ENCODE results near the gene ATP6V1A.

The ATP6V1A gene

DNA sequence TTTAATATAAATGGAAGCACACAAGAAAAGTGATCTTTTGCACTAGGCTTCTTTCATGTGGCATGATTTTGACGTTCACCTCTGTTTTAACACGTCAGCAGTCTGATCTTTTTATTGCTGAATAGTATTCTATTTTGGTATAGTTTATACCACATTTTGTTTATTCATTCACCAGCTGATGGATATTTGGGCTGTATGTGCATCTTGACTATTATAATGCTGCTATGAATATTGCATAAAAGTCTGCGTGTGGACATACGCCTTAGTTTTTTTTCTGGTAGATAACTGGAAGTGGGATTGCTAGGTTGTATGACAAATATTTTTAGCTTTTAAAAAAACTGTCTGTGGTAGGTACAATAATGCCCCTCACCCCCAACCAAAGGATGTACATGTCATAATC lies 15.1 kb upstream of the ATP6V1A start:
- TF ChIP-seq, protein P1, sequence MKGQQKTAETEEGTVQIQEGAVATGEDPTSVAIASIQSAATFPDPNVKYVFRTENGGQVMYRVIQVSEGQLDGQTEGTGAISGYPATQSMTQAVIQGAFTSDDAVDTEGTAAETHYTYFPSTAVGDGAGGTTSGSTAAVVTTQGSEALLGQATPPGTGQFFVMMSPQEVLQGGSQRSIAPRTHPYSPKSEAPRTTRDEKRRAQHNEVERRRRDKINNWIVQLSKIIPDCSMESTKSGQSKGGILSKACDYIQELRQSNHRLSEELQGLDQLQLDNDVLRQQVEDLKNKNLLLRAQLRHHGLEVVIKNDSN (IDR thresholded peaks at IDR 0.05), result no peak
- TF ChIP-seq CEBPB (IDR thresholded peaks at IDR 0.05) (no peak), TCF12 (IDR thresholded peaks at IDR 0.05; ENCODE audit: low read depth) (no peak), TEAD4 (IDR thresholded peaks at IDR 0.05) (no peak), RAD21 (IDR thresholded peaks at IDR 0.05; ENCODE audit: low read depth) (no peak), YY1 (IDR thresholded peaks at IDR 0.05; ENCODE audit: low read depth) (no peak), FOXM1 (IDR thresholded peaks at IDR 0.05; ENCODE audit: borderline replicate concordance, low read depth) (no peak)
- TF ChIP-seq, protein P2, sequence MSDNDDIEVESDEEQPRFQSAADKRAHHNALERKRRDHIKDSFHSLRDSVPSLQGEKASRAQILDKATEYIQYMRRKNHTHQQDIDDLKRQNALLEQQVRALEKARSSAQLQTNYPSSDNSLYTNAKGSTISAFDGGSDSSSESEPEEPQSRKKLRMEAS (IDR thresholded peaks at IDR 0.05), result no peak
- TF ChIP-seq, protein P3, sequence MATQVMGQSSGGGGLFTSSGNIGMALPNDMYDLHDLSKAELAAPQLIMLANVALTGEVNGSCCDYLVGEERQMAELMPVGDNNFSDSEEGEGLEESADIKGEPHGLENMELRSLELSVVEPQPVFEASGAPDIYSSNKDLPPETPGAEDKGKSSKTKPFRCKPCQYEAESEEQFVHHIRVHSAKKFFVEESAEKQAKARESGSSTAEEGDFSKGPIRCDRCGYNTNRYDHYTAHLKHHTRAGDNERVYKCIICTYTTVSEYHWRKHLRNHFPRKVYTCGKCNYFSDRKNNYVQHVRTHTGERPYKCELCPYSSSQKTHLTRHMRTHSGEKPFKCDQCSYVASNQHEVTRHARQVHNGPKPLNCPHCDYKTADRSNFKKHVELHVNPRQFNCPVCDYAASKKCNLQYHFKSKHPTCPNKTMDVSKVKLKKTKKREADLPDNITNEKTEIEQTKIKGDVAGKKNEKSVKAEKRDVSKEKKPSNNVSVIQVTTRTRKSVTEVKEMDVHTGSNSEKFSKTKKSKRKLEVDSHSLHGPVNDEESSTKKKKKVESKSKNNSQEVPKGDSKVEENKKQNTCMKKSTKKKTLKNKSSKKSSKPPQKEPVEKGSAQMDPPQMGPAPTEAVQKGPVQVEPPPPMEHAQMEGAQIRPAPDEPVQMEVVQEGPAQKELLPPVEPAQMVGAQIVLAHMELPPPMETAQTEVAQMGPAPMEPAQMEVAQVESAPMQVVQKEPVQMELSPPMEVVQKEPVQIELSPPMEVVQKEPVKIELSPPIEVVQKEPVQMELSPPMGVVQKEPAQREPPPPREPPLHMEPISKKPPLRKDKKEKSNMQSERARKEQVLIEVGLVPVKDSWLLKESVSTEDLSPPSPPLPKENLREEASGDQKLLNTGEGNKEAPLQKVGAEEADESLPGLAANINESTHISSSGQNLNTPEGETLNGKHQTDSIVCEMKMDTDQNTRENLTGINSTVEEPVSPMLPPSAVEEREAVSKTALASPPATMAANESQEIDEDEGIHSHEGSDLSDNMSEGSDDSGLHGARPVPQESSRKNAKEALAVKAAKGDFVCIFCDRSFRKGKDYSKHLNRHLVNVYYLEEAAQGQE (IDR thresholded peaks at IDR 0.05; ENCODE audit: low read depth), result no peak

DNA sequence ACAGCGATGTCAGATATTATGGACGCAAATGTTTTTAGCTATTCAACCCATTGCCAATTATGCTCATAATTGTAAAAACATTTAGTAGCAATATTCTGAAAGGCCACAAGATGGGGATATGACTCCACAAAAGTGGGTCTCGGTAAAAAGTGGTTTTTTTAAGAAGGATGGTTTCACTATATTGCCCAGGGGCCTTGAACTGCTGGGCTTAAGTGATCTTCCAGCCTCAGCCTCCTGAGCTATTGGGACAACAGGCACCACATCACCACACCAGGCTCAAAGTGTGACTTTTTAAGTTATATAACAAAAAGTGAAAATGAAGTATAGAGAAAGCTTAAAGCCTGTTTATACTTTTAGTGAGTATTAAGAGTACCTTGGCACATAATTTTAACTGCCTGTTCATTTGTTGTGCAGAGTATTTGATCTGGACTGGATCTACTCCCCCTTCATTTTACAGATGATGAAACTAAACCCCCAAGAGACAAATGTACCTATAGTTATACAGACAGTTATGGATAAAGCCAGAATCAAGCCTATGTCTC lies 10.2 kb upstream of the ATP6V1A start:
- peak; percentile 70 for TF ChIP-seq RAD21 (IDR thresholded peaks at IDR 0.05; ENCODE audit: low read depth)
- TF ChIP-seq, protein P1 (IDR thresholded peaks at IDR 0.05), result no peak

DNA sequence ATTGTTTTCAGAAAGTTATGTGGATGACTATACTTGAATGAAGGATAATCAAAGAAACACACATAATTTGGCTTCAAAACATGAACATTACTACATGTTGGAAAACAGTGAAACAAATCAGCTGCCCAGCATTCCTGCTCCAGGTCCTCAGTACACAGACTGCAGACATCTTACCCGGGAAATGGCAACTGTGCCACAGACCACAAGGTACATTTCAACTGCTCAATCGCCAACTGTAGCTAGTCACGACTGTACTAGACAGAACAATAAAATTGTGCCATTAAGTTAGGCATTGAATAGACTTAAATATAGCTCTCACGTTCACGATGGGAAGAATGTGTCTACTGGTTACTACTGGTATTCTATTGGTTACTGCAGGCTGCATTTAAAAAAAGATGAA lies 5.7 kb upstream of the ATP6V1A start:
- TF ChIP-seq ZBTB7A (IDR thresholded peaks at IDR 0.05; ENCODE audit: low read depth) (no peak), TEAD4 (IDR thresholded peaks at IDR 0.05) (no peak), TAF1 (IDR thresholded peaks at IDR 0.05; ENCODE audit: low read depth) (no peak), YY1 (IDR thresholded peaks at IDR 0.05; ENCODE audit: low read depth) (no peak), EGR1 (IDR thresholded peaks at IDR 0.05) (no peak), CREB1 (IDR thresholded peaks at IDR 0.05; ENCODE audit: low read depth) (no peak), NFIC (IDR thresholded peaks at IDR 0.05) (no peak), CEBPB (IDR thresholded peaks at IDR 0.05) (no peak)
- TF ChIP-seq, protein P2 (IDR thresholded peaks at IDR 0.05), result no peak

DNA sequence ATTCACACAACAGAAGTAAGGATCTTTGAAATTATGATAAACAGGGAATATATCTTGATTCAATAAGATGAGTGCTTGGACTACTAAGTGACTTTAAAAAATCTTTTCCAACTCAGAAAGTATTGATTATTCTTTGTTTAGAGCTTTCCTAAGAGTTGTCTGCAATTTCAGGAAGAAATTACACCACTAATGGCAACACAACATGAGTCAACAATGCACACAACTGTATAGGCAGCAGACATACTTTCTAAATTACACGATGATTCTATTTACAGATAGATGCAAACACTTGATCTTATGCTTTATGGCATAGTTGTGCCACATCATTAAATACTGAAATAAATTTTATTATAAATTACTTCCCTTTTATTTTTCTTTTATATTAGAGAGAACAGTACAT lies 5.2 kb upstream of the ATP6V1A start:
- TF ChIP-seq ZBTB7A (IDR thresholded peaks at IDR 0.05; ENCODE audit: low read depth), result no peak
- no peak for TF ChIP-seq EP300 (IDR thresholded peaks at IDR 0.05; ENCODE audit: borderline replicate concordance)

DNA sequence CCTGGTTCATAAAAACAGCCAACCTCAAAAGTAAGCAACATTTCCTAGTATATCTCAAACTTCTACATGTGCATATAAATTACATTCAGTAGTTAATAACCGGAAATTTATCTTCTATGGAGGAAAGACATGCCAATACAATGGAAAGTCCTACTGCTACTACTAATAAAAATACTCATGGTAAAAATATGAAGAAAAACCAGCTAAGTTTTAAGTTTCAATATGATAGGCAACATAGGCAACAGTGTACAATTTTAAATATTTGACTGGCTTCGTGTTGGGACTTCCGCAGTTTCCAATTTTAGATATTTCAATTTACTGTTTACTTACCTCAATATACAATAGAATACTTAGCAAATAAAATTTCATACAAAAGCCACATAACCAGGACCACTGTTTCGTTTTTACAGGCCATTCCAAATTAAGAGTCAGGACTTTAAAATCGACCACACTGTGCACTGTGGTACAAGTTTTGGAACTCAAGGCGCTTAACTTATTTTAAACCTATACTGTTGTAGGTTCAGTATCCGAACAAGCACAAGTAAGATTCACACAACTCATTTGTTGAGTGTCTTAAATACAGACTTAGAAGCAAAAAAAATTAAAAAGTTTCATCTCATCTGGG lies 3.7 kb upstream of the ATP6V1A start:
- TF ChIP-seq TEAD4 (IDR thresholded peaks at IDR 0.05), result no peak
- TF ChIP-seq, protein P3 (IDR thresholded peaks at IDR 0.05; ENCODE audit: low read depth), result no peak
- no peak for TF ChIP-seq TCF12 (IDR thresholded peaks at IDR 0.05; ENCODE audit: low read depth)
- TF ChIP-seq YY1 (IDR thresholded peaks at IDR 0.05; ENCODE audit: low read depth), result no peak
- TF ChIP-seq, protein P1 (IDR thresholded peaks at IDR 0.05), result no peak
- no peak for TF ChIP-seq CREB1 (IDR thresholded peaks at IDR 0.05; ENCODE audit: low read depth)
- TF ChIP-seq EGR1 (IDR thresholded peaks at IDR 0.05), result no peak
- TF ChIP-seq ZBTB7A (IDR thresholded peaks at IDR 0.05; ENCODE audit: low read depth), result no peak

DNA sequence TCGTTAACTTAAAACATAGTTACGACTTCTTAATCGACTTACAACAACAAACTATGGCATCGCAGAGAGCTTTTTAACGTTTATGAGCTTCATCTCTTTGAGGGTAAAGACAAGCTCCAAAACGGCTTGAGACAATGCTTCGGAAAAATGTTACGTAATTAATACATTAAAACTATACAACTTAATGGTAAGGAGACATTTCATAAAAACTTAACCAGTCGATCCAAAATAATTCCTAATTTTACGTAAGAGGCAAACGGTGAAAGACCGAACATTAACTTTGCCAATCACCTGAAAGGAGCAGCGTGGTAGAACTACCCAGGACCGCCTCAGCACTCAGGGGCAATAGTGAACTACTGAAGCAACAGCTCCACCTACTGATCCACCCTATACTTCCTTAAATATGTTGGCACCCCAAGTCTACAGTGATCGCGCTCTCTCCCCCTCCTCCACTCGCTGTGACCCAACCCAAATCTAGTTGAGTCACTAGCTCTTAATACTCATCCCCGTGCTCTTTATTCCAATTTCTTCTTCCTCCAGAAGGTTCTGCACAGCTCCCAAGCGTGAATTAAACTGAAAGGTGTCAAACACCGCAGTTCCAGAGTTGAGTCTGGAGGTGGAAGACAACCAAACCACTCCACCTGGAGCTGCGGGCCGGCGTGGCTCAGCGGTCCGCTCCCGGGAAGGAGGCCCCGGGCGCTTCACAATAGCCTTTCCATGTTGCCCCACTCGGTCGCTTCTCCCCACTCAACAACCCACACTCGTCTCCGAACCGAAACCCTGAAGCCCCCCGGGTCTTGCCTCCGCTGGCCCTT lies 1.7 kb upstream of the ATP6V1A start:
- TF ChIP-seq, protein P2 (IDR thresholded peaks at IDR 0.05), result no peak
- TF ChIP-seq RAD21 (IDR thresholded peaks at IDR 0.05; ENCODE audit: low read depth) (peak; percentile 51), TCF12 (IDR thresholded peaks at IDR 0.05; ENCODE audit: low read depth) (0 out of 2 replicates have a peak, but pooled peaks have one; percentile 8)

Data from Ishikawa (cell line).